Stimulated activated CD8-positive, alpha-beta memory T cell treated with anti-CD3 and anti-CD28 coated beads, Interleukin-15, amount 100 ng/mL, for 24 hours (primary cell): ENCODE data around the gene CNOT10.
"Not testable (repeated sequence)": the region's sequence is repeated elsewhere in the genome, so short reads cannot be mapped to it uniquely, and the experiment has no call there.

Experiments
- DNase-seq: peaks from one replicate; pipeline ENCODE4 v3.0.0-alpha.2; 2020; ENCODE audit warnings: low read depth

Gene CNOT10

DNA sequence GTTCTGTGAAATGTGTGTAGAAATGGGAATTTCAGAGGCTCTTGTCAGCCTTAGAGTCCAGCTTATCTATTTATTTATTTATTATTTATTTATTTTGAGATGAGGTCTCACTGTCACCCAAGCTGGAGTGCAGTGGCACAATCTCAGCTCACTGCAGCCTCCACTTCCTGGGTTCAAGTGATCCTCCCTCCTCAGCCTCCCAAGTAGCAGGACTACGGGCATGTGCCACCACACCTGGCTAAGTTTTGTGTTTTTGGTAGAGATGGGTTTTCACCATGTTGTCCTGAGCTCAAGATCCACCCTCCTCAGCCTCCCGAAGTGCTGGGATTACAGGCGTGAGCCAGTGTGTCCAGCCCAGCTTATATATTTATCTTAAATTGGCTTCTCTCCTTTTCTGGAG lies 11.5 kb downstream of the CNOT10 start:
- DNase-seq, result no peak

DNA sequence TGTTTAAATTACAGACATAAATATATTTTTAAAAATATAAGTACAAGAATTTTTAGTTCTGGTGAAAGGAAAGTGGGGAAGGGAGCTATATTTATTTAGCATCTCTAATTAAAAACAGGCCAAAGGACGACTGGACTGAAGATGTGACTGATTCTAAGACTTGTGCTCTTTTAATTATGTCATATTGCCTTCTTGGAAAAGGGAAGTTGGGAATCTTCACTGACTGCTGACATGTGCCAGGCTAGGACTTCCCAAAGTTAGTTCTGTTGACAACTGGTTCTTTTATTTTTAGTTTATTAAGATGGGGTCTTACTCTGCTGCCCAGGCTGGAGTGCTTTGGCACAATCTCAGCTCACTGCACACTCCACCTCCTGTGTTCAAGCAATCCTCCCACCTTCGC lies 13.5 kb downstream of the CNOT10 start:
- no peak for DNase-seq

DNA sequence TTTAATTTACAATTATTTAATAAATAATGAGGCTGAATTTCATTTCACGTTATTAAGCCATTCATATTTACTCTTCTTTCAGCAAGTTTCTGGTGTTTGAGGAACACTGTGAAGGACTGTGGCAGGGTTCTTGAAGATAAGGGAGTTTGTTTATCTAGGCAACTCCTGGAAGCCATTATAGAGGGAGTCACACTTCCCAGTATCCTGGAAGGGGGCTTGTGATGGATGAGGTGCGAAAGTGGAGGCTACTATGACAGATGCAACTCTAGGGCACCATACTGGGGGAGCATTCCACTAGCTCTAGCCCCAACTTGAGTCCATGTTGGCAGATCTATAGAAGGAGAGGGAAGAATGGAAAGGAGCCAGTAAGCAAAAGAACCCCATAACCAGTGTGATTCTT lies 14.4 kb downstream of the CNOT10 start:
- DNase-seq, result no peak

DNA sequence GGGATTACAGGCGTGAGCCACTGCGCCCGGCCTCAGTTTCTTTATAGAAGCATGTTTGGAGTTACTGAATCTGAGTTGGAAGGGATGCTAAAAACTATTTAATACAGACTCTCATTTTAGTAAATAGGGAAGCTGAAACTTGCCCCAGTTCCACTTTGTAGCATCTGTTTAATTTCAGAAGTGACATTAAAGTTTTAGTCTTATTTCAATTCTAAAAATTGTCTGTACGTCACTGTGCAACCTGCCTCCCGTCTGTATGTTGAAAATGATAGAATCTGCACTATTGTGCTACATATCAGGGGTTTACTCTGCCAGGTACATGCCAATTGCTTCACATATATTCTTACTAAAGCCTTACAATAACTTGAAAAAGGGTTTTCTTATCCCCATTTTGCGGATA lies 15.3 kb downstream of the CNOT10 start:
- DNase-seq, result no peak

DNA sequence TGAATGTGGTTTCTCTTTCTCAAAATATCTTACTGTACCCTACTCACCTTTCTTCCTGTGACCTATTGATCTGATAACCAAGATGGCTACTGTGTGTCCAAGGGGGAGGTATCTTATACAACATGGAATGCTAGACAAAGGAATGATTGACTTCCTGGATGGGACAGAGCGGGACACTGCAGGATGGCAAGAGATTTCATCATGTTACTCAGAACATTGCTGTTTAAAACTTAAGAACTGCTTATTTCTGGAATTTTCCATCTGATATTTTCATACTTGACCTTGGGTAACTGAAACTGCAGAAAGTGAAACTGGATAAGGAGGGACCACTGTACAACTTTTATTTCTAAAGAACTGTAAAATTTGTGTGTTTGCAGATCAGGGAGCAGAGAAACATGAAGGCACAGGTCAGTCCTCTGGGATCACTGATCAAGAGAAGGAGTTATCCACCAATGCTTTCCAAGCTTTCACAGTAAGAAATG lies 18.5 kb downstream of the CNOT10 start:
- no peak for DNase-seq

DNA sequence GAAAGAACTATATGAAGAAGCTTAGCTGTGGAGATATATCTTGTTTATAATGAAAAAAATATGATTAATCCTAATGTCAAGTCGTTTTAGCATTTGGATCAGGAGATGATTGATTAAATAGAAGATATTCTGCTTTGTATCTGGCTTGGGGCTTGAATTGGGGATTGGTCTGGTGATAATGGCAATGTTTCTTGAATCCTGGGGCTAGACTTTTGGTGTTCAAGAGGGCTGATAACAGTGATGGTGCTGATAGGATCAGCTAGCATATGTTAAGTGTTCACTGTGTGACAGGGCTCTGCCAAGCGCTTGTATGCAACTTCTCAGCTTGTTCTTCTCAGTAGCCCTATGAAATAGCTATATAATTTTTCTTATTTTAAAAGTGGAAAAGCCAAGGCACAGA lies 20.2 kb downstream of the CNOT10 start:
- DNase-seq, result no peak

DNA sequence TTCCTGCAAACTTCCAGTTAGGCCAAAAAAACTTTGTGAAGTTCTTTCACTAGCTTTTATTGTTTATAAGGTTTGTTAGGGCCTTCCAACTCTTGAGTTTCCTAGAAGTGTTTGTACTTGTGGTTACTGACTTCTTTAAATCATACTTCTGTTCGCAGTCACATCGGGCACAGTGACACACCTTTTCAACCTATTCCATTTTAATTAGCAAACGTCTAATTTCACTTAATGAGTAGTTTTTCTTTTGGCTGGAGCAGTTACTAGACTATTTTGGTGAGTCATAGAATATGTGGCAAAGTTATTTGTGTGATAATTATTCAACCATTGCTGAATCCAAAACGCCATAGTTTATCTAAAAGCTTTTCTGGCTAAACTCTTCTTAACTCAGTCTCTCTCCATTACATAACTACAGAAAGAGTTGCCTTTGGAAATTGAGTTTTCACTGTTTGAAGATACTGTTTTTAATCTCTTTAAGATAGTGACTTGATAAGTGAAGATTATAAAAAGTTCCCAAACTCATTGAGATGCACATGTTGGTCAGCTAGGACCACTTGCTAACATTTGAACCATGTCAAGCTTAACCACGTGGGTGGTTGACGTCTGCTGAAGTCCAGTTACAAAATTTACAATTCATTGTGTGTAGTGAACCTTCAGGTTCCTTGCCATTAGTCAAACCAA lies 21.5 kb downstream of the CNOT10 start:
- no peak for DNase-seq

DNA sequence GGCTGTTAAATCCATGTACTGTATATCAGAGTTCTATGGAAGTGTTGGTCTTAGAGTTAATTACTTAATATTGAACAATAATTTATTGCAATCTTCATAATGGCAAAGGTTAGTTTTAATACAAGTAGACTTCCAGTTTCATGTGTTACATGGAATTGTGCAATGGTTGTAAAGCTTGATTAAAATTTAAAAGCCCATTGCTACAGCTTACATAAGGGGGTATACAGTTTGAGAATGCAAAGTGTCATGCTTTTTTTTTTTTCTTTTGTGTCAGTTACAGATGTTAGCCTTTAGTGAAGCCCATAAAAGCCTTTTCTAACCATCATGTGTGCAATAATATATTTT lies 22.0 kb downstream of the CNOT10 start:
- DNase-seq, result no peak

DNA sequence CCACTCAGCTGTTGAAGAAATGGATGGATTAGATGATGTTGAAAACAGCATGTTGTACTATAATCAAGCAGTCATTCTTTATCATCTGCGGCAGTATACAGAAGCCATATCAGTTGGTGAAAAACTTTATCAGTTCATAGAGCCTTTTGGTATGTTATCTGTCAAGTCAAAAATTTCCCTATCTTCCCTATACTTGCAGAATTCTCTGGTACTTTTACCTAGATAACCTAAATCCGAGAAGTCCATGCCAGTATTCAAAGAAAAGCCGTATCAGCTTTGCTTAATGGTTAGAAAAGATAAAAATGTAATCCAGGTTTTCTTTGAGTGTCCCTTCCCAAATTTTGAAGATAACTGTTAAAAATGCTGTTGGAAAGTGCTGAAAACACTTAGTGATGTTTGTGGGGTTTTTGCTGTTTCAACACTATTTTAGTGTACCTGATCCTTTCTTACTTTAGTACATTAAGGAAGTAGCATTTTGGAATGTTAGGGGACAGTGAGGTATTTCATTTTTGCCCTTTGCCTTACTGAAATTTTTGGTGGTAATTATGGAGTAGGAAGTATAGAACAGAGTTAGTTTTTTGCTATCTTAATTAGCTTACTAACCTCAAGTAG lies 23.8 kb downstream of the CNOT10 start:
- no peak for DNase-seq

DNA sequence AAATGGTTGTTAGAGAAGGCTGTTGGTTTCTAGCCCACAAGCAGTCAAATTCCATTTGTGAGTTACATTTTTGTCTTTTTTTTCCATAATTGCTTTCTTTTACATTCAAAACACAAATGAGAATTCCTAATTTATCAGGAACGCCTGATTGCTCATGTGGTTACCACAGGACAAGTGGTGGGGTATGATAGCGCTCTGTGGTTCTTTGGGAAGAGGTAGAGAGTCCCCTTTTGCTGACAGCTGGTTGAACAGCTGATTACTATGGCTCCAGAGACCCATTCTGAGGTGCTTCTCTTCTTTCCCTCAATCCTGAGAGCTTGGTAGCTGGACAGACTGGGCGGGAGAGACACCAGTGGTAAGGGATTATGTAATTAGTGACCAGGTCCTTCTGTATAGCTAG lies 24.4 kb downstream of the CNOT10 start:
- DNase-seq, result no peak

DNA sequence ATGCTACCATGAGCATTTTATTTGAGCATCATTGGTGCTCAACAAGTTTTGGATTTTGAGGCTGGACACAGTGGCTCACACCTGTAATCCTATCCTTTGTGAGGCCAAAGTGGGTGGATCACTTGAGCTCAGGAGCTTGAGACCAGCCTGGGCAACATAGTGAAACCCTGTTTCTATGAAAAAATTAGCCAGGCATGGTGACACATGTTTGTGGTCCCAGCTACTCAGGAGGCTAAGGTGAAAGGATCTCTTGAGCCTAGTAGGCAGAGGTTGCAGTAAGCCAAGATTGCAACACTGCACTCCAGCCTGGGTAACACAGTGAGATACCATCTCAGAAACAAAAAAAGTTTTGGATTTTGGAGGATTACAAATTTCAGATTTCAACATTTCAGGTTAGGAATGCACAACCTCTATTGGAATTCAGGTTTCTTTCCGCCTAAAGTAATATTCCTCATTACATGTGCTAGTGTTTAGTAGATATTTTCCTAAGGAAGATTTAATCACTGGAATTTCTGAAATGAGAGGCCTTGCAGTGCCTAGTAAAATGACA lies 27.6 kb downstream of the CNOT10 start:
- DNase-seq, result no peak

DNA sequence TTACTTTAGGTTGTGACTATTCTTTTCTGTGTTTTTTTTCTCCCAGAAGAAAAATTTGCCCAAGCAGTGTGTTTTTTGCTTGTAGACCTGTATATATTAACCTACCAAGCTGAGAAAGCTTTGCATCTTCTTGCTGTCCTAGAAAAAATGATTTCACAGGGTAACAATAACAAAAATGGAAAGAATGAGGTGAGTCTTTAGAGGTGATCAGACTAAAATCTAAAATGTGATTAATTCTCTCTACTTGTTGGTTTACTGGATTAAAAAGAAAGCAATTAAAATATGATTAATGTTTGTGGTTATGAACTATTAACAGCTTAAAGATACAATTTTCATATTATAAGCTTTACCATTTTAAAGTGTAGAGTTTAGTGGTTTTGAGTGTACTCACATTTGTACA lies 28.2 kb downstream of the CNOT10 start:
- DNase-seq, result no peak

DNA sequence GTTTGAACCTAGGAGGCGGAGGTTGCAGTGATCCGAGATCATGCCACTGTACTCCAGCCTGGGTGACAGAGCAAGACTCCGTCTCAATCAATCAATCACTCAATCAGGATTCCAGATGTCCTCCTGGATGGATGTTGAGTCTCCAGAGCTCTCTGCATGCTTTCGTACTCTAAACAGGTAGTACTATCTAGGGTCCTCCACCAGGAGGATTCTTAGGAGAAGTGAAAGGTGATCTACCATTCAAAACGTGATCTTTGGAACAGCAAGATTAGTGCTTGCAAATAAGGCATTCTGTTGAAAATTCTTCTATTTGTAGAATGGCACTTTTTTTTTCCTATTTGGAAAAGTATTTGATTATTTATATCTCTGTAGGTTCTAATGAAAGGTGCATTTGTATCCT lies 34.3 kb downstream of the CNOT10 start:
- no peak for DNase-seq

DNA sequence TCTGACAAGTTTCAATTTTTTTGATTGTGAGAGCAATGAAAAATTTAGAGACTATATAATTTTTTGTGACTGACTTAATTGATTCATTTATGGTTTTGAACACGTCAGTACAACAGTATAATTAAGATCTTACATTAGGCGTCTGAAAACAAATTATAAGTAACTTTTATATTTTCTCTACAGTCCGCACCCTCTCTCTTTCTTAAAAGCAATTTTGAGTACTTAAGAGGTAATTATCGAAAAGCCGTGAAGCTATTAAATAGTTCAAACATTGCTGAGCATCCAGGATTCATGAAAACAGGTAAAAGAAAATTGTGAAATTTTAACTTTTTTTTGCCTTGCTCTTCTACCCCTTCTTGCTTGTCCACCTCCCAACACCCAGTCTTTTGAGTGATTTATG lies 34.9 kb downstream of the CNOT10 start:
- no peak for DNase-seq

DNA sequence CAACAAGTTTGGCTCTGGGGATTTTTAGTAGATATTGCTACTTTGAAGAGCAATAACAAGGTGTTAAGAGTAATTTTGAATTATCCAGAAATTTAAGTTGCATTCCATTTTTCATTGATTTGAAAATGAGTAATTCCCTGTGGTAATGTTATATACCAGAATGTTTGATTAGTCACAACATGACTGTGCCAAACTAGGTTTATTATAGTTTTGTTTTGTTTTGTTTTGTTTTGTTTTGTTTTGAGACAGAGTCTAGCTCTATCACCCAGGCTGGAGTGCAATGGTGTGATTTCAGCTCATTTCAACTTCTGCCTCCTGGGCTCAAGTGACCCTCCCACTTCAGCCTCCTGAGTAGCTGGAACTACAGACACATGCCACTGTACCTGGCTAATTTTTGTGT lies 40.7 kb downstream of the CNOT10 start:
- no peak for DNase-seq

DNA sequence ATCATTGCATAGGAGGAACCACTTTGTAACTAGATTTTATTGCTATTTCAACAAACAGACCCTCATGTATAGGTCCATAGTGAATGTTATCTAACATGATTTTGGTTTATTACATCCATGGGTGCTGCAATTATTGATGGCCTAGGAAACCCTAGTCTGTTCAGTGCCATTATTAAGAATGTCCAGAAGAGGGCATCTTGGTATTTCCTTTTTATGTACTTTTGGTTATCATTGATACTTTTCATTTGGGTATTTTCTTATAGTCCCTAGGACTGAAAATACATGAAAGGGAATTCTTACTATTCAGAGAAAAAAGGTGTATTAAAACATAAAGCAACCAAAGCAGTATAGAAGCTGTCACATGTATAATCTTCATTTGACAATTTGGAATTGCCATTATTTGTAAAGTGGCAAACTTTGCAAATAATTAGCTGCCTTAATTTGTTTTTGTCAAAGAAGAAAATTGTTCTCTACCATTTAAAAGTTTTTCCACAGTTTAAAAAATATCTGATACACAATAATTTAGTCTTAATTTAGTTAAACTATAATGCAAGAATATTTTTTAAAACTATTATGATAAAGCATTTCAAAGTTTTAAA lies 48.7 kb downstream of the CNOT10 start:
- no peak for DNase-seq

DNA sequence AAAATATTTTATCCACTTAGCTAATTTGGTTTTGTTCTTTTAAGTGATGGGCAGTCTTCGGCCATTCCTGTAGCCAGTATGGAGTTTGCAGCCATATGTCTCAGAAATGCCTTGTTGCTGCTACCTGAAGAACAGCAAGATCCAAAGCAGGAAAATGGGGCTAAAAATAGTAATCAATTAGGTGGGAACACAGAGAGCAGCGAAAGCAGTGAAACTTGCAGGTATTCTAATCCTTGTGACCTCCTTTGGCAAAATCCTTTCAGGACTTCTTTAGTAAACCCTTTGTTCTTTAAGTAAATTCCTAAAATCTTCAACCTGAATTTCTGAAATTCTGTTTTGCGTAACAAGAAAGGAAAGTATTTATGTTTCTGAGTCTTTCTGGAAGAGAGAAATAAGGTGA lies 49.8 kb downstream of the CNOT10 start:
- DNase-seq, result no peak

DNA sequence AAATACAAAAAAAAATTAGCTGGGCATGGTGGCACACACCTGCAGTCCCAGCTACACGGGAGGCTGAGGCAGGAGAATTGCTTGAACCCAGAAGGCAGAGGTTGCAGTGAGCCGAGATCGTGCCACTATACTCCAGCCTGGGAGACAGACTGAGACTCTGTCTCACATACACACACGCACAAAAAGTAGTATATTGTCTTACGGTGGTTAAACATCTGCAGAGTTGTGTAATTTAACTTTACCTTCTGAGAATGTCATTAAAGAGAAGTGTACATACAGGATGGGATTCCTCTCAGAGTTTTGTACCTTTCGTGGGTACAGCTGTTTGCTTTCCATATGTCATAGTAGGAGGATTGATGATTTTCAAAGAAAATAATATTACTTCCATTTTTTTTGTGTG lies 58.5 kb downstream of the CNOT10 start:
- DNase-seq, result not testable (repeated sequence)

DNA sequence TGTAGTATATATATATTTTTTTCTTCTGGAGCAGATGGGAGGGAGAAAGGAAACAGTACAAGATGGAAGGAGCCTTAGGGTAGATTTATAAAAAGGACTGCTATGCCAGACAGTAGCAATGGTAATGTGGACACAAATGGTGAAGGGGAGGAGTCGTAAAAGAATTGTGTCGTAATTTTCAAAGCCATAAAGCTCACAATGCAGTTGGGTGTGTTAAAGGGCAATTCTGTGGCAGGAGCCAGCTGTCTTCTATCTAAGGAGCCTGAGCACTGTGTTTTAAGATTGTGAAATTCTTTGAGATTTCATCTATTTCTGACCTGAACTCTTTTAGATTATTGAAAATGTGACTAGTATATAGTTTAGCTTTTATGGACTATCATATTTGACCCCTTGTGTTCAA lies 58.9 kb downstream of the CNOT10 start:
- DNase-seq, result no peak

DNA sequence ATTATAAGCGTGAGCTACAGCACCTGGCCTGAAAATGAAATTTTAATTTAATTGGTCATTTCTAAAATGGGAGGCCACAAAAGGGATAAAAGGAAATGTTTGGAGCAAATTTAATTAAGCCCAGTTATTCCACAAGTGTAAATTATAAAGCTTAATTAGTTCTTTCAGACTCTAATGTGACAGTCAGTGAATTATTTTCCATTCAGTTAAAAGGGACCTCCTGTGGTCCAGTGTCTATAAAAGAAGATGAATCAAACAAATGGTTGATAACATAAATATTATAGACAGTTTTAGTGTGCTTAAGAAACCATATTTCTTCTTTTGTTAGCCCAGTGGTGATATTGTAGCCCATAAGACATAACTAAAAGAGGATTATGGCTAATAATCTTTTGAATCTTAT lies 66.4 kb downstream of the CNOT10 start:
- no peak for DNase-seq

DNA sequence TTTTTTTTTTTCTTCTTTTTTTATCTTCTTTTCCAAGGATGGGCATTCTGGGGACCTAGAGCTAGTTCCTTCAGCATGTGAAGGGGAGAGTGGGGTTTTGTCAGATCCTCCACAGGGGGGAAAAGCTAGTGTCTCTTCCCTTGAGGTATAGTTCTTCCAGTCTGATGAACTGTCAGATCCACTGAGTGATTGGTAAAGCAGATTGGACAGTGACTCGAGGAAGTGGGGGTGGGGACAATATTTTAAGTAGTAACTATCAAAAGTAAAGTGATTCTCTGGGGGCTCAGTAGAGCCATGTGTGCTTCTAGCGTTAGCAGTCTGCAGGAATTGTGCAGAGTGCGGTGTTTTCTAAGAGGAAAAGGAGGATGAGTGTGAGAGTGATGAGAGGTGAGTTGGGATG lies 70.8 kb downstream of the CNOT10 start:
- no peak for DNase-seq

DNA sequence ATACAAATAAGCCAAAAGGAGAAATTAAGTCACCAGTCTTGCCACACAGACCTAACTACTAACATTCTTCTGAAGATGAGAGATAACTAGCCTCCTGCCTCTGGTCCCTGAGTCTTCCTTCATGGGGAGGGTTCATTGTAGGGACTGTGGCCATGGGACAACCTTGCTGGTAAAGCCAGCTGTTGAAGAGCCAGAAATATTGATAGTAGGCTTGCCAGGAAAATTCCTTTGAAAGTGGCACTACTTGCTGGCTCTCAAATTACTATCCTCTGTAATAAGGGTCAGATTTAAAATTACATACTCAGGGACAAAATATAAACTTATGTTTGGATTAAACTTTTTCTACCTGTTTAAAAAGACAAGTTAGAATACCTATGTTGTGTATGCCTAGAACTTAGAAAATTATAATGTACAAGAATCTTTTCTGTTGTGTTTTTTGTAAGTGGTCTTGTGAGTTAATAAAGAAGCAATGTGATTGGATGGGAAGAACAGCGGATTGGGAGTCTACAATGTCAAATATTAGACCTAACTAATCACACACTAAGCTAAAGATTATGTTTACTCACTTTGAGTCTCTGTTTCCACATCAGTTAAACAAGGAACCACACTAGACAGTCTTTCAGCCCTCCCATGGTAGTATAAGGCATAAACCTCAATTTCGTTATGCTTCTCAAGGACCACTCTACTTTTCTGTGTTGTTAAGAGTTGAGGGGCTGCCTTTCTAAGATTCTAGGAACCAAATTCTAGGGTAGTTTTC lies 72.8 kb downstream of the CNOT10 start:
- DNase-seq, result no peak

DNA sequence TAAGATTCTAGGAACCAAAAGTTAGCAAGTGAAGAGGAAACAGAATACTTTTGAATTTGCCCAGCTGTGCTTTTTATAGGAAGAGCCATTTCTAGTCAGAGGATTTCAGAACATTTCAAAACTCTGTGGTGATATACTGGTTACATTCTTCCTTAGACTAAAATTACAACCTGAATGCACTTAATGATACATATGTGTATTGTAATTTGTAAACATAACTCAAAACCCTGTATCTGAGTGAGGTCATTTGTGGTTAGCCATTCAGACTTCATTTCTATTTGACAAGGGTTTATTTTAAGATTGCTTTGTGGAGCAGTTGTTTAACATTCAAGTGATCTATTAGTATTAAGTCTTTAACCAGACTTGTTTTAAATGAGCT lies 73.4 kb downstream of the CNOT10 start:
- DNase-seq, result no peak
